Measurements from ENCODE around the gene DUS2.
A peak's percentile ranks its signal among the peaks of the same experiment; 100 is the strongest.
"Not testable (repeated sequence)": the region's sequence is repeated elsewhere in the genome, so short reads cannot be mapped to it uniquely, and the experiment has no call there.

DUS2 gene

GRCh38 chr16:68000450-68000849 lies 22.6 kb upstream of the DUS2 start:
- no peak overlapping the region for H3K4me3 ChIP-seq (ENCODE audit: low read length)
- TF ChIP-seq, protein P1, sequence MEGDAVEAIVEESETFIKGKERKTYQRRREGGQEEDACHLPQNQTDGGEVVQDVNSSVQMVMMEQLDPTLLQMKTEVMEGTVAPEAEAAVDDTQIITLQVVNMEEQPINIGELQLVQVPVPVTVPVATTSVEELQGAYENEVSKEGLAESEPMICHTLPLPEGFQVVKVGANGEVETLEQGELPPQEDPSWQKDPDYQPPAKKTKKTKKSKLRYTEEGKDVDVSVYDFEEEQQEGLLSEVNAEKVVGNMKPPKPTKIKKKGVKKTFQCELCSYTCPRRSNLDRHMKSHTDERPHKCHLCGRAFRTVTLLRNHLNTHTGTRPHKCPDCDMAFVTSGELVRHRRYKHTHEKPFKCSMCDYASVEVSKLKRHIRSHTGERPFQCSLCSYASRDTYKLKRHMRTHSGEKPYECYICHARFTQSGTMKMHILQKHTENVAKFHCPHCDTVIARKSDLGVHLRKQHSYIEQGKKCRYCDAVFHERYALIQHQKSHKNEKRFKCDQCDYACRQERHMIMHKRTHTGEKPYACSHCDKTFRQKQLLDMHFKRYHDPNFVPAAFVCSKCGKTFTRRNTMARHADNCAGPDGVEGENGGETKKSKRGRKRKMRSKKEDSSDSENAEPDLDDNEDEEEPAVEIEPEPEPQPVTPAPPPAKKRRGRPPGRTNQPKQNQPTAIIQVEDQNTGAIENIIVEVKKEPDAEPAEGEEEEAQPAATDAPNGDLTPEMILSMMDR (conservative IDR thresholded peaks at IDR 0.05; ENCODE audit: low read length) = no peak
- DNase-seq (ENCODE audit: low read depth) = no peak

DNA sequence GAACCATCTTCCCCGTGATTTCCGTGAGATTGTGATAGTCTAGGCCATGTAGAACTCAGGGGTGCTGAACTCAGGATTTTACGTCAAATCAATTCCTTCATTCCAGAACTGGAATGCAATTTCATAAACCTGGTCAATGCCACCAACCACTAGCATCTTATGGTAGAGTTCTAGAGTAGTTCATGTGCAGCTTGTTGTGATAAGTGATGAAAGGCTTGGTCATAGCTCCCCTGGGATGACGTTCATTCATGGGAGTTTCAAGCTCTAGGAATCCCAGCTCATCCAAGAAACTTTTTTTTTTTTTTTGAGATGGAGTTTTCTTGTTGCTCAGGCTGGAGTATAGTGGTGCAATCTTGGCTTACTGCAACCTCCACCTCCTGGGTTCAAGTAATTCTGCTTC lies 20.1 kb upstream of the DUS2 start:
- peak; percentile 31 for DNase-seq (ENCODE audit: low read depth)
- TF ChIP-seq, protein P1 (conservative IDR thresholded peaks at IDR 0.05; ENCODE audit: low read length) = no peak

DNA sequence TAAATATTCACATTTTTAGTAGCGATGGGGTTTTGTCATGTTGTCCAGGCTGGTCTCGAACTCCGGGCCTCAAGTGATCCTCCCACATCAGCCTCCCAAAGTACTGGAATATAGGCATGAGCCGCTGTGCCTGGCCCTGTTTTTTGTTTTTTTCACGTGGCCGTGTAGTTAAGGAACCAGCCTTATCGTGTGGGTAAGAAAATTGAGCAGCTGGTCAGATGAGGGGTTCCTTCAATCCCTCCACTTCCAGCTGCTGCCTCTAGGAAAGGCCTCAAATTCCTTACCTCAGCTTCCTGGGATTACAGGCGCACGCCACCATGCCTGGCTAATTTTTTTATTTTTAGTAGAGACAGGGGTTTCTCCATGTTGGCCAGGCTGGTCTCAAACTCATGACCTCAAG lies 17.9 kb upstream of the DUS2 start:
- H3K4me3 ChIP-seq (ENCODE audit: low read length) = no peak overlapping the region
- TF ChIP-seq, protein P1 (conservative IDR thresholded peaks at IDR 0.05; ENCODE audit: low read length) = no peak
- no peak for DNase-seq (ENCODE audit: low read depth)

More for the DNA sequence above, 20.1 kb upstream of the DUS2 start:
- no peak overlapping the region for H3K4me3 ChIP-seq (ENCODE audit: low read length)

DNA sequence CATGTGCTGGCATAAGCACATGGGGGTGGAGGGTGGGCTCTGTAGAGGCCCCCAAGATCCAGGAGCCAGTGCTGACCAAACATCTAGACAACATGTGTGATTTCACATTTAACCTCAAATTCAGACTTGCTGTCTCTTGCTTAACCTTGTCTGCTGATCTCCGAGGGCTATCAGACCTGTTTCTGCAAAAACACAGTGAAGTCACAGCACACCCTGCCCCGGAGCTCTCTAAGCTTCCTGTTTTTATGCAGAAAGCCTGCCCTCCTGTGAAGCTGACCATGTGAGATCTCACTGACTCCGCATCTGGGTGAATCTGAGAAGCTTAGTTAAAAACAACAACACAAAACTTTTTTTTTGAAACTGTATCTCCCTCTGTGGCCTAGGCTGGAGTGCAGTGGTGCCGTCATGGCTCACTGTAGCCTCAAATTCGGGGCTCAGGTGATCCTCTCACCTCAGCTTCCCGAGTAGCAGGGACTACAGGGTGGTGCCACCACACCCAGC lies 17.2 kb upstream of the DUS2 start:
- H3K4me3 ChIP-seq (ENCODE audit: low read length) = no peak overlapping the region
- no peak for DNase-seq (ENCODE audit: low read depth)
- TF ChIP-seq, protein P1 (conservative IDR thresholded peaks at IDR 0.05; ENCODE audit: low read length) = no peak

DNA sequence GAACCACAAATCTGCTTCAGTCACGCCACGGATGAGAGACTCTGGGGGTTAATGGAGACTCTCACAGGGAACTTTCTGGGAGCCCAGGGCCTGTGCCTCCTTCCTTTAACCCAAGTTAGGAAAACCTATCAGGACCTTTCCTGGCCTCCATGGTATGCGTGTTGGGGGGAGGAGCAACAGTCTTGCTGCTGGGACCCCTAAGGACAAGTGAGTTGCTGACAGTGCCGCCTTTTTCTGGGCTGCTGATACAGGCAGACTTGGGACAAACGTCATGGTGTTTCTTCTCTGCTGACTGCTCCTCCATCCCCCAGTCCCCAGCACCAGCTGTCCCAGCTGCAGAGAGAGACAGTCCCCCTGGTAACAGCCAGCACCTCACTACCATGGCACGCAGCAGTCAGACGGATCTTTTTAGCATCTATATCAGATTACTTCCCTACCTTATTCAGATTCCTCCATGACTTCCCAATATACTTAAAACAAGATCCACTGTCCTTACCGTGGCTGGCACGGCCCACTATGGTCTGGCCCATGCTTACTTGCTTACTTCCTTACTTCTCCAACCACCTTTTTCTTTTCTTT lies 13.8 kb upstream of the DUS2 start:
- no peak overlapping the region for H3K4me3 ChIP-seq (ENCODE audit: low read length)
- no peak for DNase-seq (ENCODE audit: low read depth)
- TF ChIP-seq, protein P1 (conservative IDR thresholded peaks at IDR 0.05; ENCODE audit: low read length) = no peak

GRCh38 chr16:68009872-68010271 lies 13.2 kb upstream of the DUS2 start:
- DNase-seq (ENCODE audit: low read depth); H3K4me3 ChIP-seq (ENCODE audit: low read length): not testable (repeated sequence)

DNA sequence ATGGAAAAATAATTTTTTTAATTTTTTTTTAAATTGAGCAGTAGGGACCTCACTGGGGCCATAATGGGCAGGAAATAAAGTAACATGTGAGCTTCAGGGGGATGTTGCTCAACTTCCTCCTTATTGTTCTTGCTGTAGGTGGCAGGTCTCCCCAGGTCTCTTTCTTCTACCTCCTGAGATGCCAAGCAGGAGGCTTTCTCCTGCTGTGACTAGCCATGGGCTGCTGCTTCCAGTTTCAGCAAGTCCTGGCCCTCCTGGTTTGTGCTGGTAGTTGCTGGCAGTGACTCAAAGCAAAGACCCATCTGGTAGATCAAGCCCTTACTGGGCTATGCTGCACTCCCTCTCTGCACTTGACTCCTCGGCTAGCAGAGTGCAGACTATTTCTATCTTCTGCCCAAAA lies 9.6 kb upstream of the DUS2 start:
- no peak for DNase-seq (ENCODE audit: low read depth)
- TF ChIP-seq, protein P1 (conservative IDR thresholded peaks at IDR 0.05; ENCODE audit: low read length) = no peak
- no peak overlapping the region for H3K4me3 ChIP-seq (ENCODE audit: low read length)
